GM12878 (cell line): ENCODE measurements around the gene INTS2. TPM values are rescaled to one million over a fixed set of nuclear protein-coding genes. Genes with fewer than 3 reads are reported as not detected.

Experiments
- ATAC-seq: fragments of 200-7000 bp; cut with Tn5 transposase; 3 replicates; pipeline ENCODE4 v1.9.1; 2020; ENCODE audit warnings: mild to moderate bottlenecking, moderate library complexity
- BruUV-seq: library from RNA; stranded (reverse); fragments of 400-500 nt; replicated peaks from 2 replicates; lab custom pipeline; 2021; lab: Mats Ljungman, UMichigan
- CTCF ChIA-PET: fragments of 300-600 bp; sonication (Branson Sonifier 250); formaldehyde crosslinking; extraction: SDS; loops from one replicate; lab custom pipeline; 2021; ENCODE audit warnings: inconsistent platforms; lab: Yijun Ruan, JAX
- POLR2A ChIA-PET: fragments of 350-600 bp; formaldehyde crosslinking; extraction: SDS; loops from one replicate; lab custom pipeline; 2021; ENCODE audit warnings: inconsistent platforms; lab: Charles Lee
- RAD21 ChIA-PET: fragments of 300-600 bp; sonication (Branson Sonifier 250); formaldehyde crosslinking; loops from one replicate; lab custom pipeline; 2023; ENCODE audit warnings: antibody characterized with exemption; ENCODE audit not compliant: unreplicated experiment; lab: Charles Lee
- SMC1A ChIA-PET: fragments of 300-600 bp; sonication (Branson Sonifier 250); formaldehyde crosslinking; loops from one replicate; lab custom pipeline; 2023; ENCODE audit not compliant: unreplicated experiment, uncharacterized antibody; lab: Charles Lee
- DNase-seq: peaks from one replicate; pipeline ENCODE4 v3.0.0-alpha.2; 2011; ENCODE audit warnings: low read depth, low spot score
- FAIRE-seq: peaks from 3 replicates; lab custom pipeline; 2011; peaks lifted over from hg19 to GRCh38; lab: Jason Lieb, UNC
- H2AFZ ChIP-seq: 2 replicates; pipeline ENCODE4 v1.6.0; 2011; ENCODE audit warnings: low read depth, low read length, control low read depth; ENCODE audit not compliant: control insufficient read depth
- H3K27ac ChIP-seq: 2 replicates; pipeline ENCODE4 v1.5.1; 2011; ENCODE audit warnings: control low read depth; ENCODE audit not compliant: control insufficient read depth, insufficient read depth
- H3K27me3 ChIP-seq, 2 experiments: replicated peaks in 1 of 2; 2 replicates each; pipeline versions ENCODE4 v1.6.0 to v1.6.1; 2011; ENCODE audit warnings: low read length in 1 of 2; ENCODE audit not compliant: control insufficient read depth in 2 of 2, insufficient read depth in 2 of 2
- H3K36me3 ChIP-seq, 2 experiments: 2 replicates each; pipeline ENCODE4 v1.5.1; 2011; ENCODE audit warnings: low read length in 1 of 2; ENCODE audit not compliant: control insufficient read depth in 2 of 2, insufficient read depth in 2 of 2
- H3K4me1 ChIP-seq: 2 replicates; pipeline ENCODE4 v1.6.1; 2011; ENCODE audit warnings: mild to moderate bottlenecking, low read length, moderate library complexity, mixed read lengths; ENCODE audit not compliant: control insufficient read depth, insufficient read depth
- H3K4me2 ChIP-seq: 2 replicates; pipeline ENCODE4 v1.6.0; 2011; ENCODE audit warnings: control low read depth; ENCODE audit not compliant: control insufficient read depth, insufficient read depth
- H3K4me3 ChIP-seq: fragments of 200-600 bp; sonication (generic); 2 replicates; pipeline ENCODE4 v1.5.1; 2016
- H3K79me2 ChIP-seq: 2 replicates; pipeline ENCODE4 v1.6.0; 2011; ENCODE audit warnings: low read length; ENCODE audit not compliant: control insufficient read depth, insufficient read depth
- H3K9ac ChIP-seq: 2 replicates; pipeline ENCODE4 v1.8.0; 2011; ENCODE audit warnings: low read length, control low read depth, mixed read lengths; ENCODE audit not compliant: control insufficient read depth, insufficient read depth
- H3K9me3 ChIP-seq: replicated peaks from 3 replicates; pipeline ENCODE4 v1.5.1; 2011; ENCODE audit warnings: mild to moderate bottlenecking, low read length; ENCODE audit not compliant: control insufficient read depth, insufficient read depth
- H4K20me1 ChIP-seq: 2 replicates; pipeline ENCODE4 v1.6.0; 2011; ENCODE audit not compliant: control insufficient read depth, insufficient read depth
- CREB1 ChIP-seq: IDR thresholded peaks from 2 replicates; pipeline ENCODE4 v1.6.1; 2012; ENCODE audit warnings: low read depth, mild to moderate bottlenecking, inconsistent platforms
- ETV6 ChIP-seq, 2 experiments: fragments of 450-650 bp in 1 of 2; IDR thresholded peaks in 1 of 2; conservative IDR thresholded peaks in 1 of 2; 2 replicates each; pipeline ENCODE4 v1.6.1; 2014; ENCODE audit warnings: antibody characterized with exemption in 1 of 2, borderline replicate concordance in 1 of 2, low read depth in 1 of 2, mild to moderate bottlenecking in 1 of 2, moderate library complexity in 1 of 2
- IKZF2 ChIP-seq, 2 experiments: fragments of 450-650 bp; IDR thresholded peaks; 2 replicates each; pipeline ENCODE4 v1.6.1; 2017; ENCODE audit warnings: mild to moderate bottlenecking in 2 of 2, moderate library complexity in 2 of 2
- IRF4 ChIP-seq: IDR thresholded peaks from 2 replicates; pipeline ENCODE4 v1.6.1; 2011; ENCODE audit warnings: low read depth, low read length
- JUNB ChIP-seq: IDR thresholded peaks from 2 replicates; pipeline ENCODE4 v1.6.1; 2016; ENCODE audit warnings: antibody characterized with exemption, mild to moderate bottlenecking
- NFXL1 ChIP-seq: fragments of 450-650 bp; IDR thresholded peaks from 2 replicates; pipeline ENCODE4 v1.6.1; 2017; ENCODE audit warnings: antibody characterized with exemption, mild to moderate bottlenecking, borderline replicate concordance
- RB1 ChIP-seq: fragments of 450-650 bp; formaldehyde crosslinking; IDR thresholded peaks from 2 replicates; pipeline ENCODE4 v1.6.1; 2017; ENCODE audit warnings: mild to moderate bottlenecking, borderline replicate concordance
- ZNF384 ChIP-seq: IDR thresholded peaks from 2 replicates; pipeline ENCODE4 v1.6.1; 2012; ENCODE audit warnings: low read depth, mild to moderate bottlenecking, low read length, improper control_type of control experiment, borderline replicate concordance
- WGBS: methylation state at CpG from one replicate; pipeline ENCODE4 v1.1.6; 2016; ENCODE audit warnings: low lambda C conversion rate; ENCODE audit not compliant: insufficient replicate concordance, insufficient coverage; ENCODE audit errors: missing lambda C conversion rate; 5-methylcytosine and 5-hydroxymethylcytosine counted together
- in situ Hi-C: fragments of 300-500 bp; cut with MboI; formaldehyde crosslinking; loops from 9 replicates; pipeline ENCODE4 v1.14.3; 2018; ENCODE audit warnings: mixed read lengths
- intact Hi-C: fragments of 100-400 bp; cut with micrococcal nuclease; formaldehyde crosslinking; loops from one replicate; pipeline ENCODE4 v1.14.2; 2022; ENCODE audit not compliant: unreplicated experiment
- polyA plus RNA-seq, 11 experiments: library from polyadenylated mRNA; depleted of rRNA in 4 of 11; unstranded in 6 of 11; stranded (reverse) in 5 of 11; fragments of >200 nt; fragmentation: Nextera tagmentation in 4 of 11; fragmentation: Illumina TruSeq in 1 of 11; extraction: Ambion mirVana in 4 of 11; extraction: Trizol in 1 of 11; gene quantifications; 1 replicate in 1 of 11; 2 replicates in 10 of 11; pipeline versions ENCODE4 v1.2.1 to v1.2.3, GENCODE V29; 2011 to 2016; ENCODE audit warnings: inconsistent platforms in 2 of 11, missing spikeins in 2 of 11, low read depth in 1 of 11
- total RNA-seq, 4 experiments: library from RNA; depleted of rRNA in 3 of 4; stranded (reverse); fragments of >200 nt in 3 of 4; fragmentation: Illumina TruSeq in 1 of 4; extraction: Trizol in 1 of 4; gene quantifications; 2 replicates each; pipeline versions ENCODE4 v1.2.1 to v1.2.3, GENCODE V29; 2013 to 2021

INTS2 gene
- total and polyA plus RNA-seq, 10 of the 15 experiments (the other 5 are each of a cell fraction or from before 2014, with no cell fraction given): 2.8 to 22.2 (median 11.6) TPM

DNA sequence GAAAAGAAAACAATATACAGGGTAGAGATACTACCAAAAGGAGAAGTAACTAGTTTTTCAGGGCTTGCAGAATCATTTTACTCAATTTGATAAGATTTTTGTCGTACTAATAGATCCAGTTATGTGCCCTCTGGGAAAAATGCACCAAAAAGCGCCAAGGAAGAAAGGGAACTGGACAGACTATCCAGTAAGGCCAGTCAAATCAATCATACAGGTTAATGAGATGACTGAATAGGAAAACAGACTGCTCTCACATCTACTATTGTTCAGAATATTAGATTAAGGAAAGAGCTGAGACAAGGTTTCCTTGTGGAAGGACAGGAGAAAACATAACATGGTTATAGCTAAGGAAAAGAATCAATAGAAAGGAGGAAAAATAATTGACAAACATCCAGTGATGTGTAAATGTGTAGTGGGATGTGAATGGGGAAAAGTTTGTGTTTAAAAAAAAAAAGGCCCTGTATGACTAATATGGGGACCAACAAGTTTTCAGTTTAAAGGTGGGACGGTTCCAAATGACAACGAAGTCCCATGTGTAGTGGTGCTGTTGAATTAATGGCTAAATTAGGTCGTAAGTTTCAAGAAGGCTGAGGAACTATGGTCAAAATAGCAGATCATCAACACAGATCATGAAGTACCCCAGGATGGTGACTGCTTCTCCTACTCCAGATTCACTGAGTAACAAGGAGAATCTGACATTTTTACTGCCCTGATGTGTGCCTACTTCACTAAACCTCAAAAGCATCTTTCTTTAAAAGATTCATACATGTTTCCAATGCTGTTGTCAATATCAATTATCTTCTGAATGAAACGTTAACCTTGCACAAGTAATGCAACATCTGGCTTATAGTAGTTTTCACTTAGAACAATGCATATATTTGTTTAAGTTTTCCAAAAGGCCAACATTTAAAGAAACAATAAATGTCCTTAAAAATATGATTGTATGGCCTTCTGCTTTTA, 105.2 kb downstream of the INTS2 start:
- 10% methylated on average over 6 of the region's 6 CpGs for WGBS
- Histone ChIP-seq H3K4me1 (no peaks in the 10 kb centered on the region; the same call in 1 of the 2 replicates), H3K27me3 (no peaks in the 10 kb centered on the region), H3K9ac (no peak overlapping the region), H3K4me3 (no peak overlapping the region), H2AFZ (no peak overlapping the region), H3K9me3 (peaks cover 5% of the 10 kb centered on the region; the same call in 2 of the 3 replicates), H4K20me1 (no peaks in the 10 kb centered on the region), H3K27ac (no peak overlapping the region), H3K79me2 (no peaks in the 10 kb centered on the region), H3K4me2 (no peak overlapping the region), H3K36me3 (peaks cover 0 to 2% of the 10 kb centered on the region in 2 experiments; a peak in 1 of 4 replicates)
- BruUV-seq: no TSS peak
- ChIA-PET RAD21 (interaction anchor here (1.3 kb wide), 1 partner anchor 174 kb away, joined by 3 read pairs; no protein-coding TSS in a partner anchor), SMC1A (interaction anchor here (0.8 to 2.5 kb wide), 5 partner anchors 9 to 93 kb away, joined by 3 to 11 read pairs (median 5); no protein-coding TSS in a partner anchor), POLR2A (interaction anchor here (0.8 kb wide), 1 partner anchor 29 kb away, joined by 3 read pairs; no protein-coding TSS in a partner anchor), CTCF (interaction anchor here (1.4 to 2.0 kb wide), 3 partner anchors 14 to 287 kb away, joined by 7 to 10 read pairs (median 8); no protein-coding TSS in a partner anchor)
- ATAC-seq: peak; percentile 85
- FAIRE-seq: peak; percentile 44
- DNase-seq: peak; percentile 21
- TF ChIP-seq IKZF2 (IDR thresholded peaks at IDR 0.05): peak in 1 of 2 experiments; percentile 19; a peak in 1 of 4 replicates
- TF ChIP-seq ETV6 (conservative IDR thresholded peaks at IDR 0.05 in 1 of 2, IDR thresholded peaks at IDR 0.05 in 1 of 2; ENCODE audit: borderline replicate concordance in 1 of 2, low read depth in 1 of 2): peak in 1 of 2 experiments; percentile 85; a peak in 2 of 4 replicates
- TF ChIP-seq CREB1: no peak
- peak; percentile 65 for TF ChIP-seq JUNB
- no peak for TF ChIP-seq ZNF384
- peak; percentile 80; the same call in 1 of the 2 replicates for TF ChIP-seq NFXL1
- peak; percentile 27; the same call in 1 of the 2 replicates for TF ChIP-seq RB1
- peak; percentile 47; the same call in 1 of the 2 replicates for TF ChIP-seq IRF4
- intact Hi-C loops: no loop called here
- in situ Hi-C loops: no loop called here
